Urothelium cell line (cell line): ENCODE results near the gene CDK5RAP2.

Source experiments
- DNase-seq: peaks from one replicate; pipeline ENCODE4 v3.0.0; 2011; ENCODE audit warnings: low spot score, mixed read lengths
- FAIRE-seq: peaks from 2 replicates; lab custom pipeline; 2011; peaks lifted over from hg19 to GRCh38; lab: Jason Lieb, UNC

CDK5RAP2 gene

DNA sequence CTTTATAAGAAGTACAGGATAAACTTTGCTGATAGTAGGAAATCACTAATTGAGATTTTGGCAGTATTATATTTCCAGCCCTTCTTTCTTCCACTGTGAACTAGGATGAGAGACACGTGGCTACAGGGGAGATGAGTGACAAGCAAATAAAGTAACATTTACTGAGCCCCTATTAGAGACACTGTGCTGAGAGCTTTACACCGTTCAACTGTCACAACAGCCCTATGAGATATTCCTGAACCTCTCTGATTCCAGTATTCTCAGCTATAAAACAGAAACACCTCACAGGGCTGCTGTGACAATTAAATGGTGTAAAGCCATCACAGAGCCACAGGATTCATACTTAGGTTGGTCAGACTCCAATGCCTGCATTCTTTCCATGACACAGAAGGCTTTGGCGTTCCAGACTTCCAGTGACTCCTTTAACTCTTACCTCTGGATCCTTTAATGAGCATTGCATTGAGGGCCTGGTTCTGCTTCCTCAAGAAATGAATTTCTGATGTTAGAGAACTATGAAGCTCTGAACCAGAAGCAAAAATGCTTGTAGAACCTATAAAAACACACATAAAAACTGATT, 169.0 kb downstream of the CDK5RAP2 start:
- FAIRE-seq (no peak), DNase-seq (no peak)

DNA sequence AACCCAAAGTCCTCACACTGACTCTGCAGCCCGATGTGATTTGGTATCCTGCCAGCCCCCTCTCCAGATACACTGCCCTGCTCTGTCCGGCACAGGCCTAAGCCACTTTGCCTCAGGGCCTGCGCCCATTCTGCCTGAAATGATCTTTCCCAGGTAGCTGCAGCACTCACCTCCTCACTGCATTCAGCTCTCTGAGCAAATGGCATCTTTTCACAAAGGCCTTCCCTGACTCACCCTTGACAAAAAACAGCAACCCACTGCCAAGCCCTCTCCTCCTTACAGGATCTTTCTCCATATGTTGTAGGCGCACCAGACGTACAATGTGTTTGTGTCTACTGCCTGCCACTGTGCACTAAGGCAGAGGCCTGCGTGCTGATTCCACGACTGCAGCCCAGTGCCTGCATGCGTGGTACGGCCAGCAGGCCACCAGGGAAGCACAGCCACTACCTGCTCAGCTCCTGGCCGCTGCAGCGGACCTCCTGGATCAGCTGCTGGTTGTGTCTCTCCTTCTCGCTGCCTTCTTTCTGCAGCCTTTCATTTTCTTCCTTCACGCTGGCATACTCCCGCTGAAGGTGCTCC, 171.2 kb downstream of the CDK5RAP2 start:
- DNase-seq, result no peak
- no peak for FAIRE-seq

DNA sequence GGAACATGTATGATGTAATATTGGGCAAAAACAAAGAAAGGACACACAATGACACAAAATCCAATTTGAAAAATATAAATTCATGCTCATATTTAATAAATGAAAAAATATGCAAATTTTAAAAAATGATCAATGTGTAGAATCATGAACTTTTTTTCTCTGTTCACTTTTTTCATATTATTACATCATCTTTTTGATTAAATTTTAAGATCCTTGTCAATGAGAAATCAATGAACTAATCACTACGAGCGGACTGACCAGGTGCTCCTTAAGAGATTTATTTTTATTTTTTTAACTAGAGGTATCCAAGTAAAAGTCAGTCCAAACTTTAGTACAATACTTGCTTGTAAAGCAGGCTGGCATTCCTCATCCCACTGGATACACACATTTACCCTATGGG, 174.1 kb downstream of the CDK5RAP2 start:
- DNase-seq (no peak), FAIRE-seq (no peak)

DNA sequence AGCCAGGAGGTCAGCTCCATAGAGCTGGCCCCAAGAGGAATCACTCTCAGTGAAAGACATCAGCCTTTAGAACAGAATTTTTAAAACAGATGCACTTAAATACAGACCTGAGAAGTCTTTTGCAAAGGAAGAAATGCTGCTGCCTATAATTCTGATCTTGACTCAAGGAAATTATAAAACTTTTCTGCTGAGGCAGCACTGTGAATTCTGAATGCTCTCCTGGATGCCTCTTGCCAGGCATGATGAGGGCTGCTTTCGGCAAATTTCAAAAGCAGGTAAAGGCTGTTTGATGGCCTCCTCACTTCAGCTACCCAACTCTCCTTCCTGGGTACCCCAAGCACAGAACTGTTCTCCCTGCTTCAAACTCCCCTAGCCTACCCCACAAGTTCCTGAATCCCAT, 174.8 kb downstream of the CDK5RAP2 start:
- FAIRE-seq (no peak), DNase-seq (no peak)

DNA sequence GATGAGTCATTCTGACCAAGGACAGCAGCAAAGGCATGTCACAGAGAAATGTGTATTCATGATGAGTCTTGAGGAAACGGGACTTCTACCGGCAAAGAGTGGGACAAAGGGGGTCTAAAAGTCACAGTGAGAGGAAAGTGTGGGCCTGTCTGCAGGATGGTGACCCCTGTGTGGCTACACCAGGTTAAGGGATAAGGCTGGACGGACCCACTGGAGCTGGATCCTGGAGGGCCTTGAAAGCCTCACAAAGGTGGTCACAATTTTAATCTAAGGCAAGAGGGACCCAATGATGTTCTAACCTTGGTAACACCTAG, 176.5 kb downstream of the CDK5RAP2 start:
- DNase-seq, result no peak
- FAIRE-seq, result no peak

DNA sequence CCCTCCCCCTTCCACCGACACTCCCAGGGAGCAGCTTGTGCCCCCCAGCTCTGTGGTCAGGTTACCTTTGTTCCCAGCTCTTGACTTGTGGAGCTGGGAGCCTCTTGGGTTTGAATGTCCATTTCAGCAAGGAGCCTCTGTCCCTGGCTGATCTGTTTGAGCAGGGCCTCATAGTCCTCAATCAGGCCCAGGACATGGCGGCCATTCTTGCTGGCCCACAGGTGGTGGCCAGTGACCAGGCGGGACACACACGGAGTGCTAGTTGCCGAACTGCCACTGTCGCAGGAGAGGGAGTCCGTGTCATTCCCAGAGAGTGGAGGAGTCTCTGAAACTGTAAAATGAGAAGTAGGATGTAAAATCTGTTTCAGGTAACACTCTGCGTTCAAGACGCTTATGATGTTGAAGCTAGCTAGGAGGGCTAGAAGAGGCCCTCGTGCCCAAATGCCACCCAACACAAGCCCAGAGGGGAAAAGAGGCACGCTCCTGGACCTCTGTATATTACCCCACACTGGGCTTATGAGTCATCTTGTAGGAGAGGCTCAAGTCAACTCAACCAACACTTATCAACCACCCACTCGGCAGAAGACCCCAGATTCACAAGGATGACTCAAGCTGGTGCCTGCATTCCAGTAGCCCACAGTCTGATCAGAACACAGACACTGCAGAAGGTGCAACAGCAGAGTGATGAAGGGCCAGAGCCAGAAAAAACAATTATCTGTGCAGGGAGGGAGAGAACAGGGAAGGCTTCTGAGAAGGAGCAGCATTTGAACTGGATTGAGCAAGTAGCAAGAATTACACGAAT, 177.0 kb downstream of the CDK5RAP2 start:
- DNase-seq (peak; percentile 68), FAIRE-seq (no peak)

DNA sequence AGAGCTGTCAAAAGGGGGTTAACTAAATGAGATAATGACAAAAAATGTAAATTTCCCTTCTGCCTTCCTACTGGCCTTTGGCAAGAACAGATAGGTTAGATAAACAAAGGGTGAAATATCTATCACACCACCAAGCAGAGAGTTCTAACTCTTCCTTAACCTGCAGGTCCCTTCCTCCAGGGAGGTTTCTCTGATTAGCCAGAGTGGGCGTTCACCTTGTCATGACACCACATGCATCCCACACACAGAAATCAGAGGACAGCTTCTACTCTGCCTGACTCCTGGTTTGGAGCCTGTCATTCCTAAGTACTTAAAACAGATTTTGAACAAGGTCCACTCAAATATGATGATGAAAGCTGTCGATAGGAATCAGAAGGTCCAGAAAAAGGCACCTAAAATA, 180.0 kb downstream of the CDK5RAP2 start:
- FAIRE-seq, result no peak
- no peak for DNase-seq

DNA sequence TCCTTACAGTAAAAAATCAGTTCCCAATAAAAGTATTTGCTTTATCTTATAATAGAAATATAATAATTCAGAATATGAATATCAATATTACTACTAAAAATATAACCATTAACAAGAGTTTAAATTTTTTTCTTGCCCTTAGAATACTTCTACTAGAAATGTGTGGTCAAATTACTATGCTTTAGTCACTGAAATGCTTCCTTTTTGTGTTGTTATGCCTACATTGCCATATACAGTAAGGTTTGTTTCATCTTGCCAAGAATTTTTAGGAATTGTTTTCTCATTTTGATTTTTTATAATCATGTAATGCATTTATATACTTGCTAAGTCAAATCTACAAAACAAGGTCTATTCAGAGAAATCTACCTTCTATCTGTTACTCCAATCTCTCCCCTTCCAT, 181.7 kb downstream of the CDK5RAP2 start:
- DNase-seq (no peak), FAIRE-seq (no peak)

DNA sequence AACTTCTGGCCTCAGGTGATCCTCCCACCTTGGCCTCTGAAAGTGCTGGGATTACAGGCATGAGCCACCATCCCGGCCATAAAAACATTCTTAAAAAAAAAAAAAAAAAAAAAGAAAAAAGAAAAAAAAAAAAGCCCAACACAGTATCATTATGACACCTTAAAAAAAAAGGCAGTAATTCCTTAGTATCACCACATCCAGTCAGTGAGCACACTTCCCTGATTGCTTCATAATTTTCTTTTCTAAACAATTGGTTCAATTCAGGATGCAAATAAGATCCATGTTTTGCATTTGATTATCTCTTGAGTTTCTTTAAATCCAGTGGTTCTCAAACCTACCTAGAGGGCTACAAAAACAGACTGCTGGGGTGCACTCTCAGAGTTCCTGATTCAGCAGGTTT, 182.5 kb downstream of the CDK5RAP2 start:
- no peak for FAIRE-seq
- DNase-seq, result no peak

DNA sequence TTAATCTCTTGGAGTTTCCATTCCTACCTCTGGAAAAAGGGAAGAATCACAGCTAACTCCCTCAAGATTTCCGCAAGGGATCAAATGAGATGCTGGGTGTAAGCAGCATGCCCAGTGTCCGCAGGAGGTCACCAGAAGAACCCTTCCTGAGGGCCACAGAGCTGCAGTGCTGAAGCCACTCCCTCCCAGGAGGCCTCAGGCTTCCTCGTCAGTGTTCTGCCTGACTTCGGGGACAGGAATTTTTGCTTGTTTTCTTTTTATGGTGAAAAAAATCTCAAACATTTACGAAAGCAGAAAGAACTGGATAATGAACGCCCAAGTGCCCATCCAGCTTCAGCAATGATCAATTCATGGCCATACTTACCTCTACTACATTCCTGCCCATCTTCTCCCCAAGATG, 183.0 kb downstream of the CDK5RAP2 start:
- no peak for FAIRE-seq
- no peak for DNase-seq

DNA sequence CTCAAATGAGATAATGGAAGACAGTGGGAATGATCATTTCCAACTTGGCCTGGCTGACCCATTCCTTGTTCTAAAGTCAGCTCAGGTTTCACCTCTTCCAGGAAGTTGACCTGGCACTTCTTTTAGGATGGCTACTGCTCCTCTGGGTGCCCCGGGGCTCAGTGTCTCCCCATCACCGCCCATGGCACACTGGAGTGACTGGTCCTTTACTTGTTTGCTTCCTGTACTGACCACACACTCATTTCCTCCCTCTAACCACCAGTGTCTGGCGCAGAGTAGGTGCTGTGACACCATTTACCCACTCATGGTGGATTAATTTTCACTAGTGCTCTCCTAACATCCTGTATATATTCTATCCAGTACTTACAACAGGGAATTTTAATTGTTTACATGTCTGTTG, 183.5 kb downstream of the CDK5RAP2 start:
- no peak for FAIRE-seq

DNA sequence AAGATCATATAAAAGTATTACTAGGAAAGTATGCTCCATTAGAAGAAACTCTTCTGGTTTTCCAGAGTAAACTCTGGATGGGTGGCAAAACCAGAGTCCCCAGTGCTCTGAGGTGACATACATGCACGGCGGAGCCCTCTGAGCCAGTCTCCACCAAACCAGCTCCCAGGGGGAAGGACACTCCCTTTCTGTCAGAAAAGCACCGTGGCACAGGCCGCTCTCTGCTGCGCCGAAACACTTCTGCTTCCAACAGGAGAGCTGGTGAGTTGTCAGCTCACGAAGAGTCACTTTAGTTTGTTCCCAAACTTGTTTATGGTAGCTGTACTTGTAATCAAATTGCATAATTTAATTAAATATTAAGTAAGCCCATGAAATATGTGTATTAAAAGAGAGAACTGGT, 184.6 kb downstream of the CDK5RAP2 start:
- DNase-seq (no peak), FAIRE-seq (no peak)

More for the DNA sequence above, 183.5 kb downstream of the CDK5RAP2 start:
- no peak for DNase-seq

DNA sequence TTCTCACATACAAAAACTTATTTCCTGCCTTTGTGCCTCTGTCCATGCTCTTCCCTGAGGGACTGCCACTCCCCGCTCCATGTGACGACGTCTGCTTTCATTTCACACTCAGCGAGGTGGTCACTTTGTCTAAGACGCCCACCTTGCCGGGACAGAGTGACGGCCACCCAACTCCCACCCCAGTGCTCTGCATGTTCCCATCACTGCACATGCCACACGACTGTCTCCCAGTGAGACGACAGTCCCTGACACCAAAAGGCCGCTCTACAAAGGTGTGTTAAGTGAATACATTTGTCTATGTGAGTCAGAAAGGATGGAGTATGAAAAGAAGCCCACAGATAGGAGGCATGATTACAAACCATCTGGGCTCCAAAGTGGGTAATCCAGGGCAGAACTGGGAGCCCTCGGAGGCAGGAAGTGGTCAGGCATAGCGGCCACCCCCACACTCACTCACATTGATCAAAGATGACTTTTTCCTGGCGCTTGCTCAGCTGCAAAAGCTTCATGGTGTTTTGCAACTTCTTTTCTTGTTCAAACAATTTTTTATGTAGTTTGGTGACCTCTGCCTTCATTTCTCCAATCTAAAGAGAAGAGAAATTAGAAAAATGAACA, 185.8 kb downstream of the CDK5RAP2 start:
- DNase-seq, result peak; percentile 74
- FAIRE-seq, result no peak

DNA sequence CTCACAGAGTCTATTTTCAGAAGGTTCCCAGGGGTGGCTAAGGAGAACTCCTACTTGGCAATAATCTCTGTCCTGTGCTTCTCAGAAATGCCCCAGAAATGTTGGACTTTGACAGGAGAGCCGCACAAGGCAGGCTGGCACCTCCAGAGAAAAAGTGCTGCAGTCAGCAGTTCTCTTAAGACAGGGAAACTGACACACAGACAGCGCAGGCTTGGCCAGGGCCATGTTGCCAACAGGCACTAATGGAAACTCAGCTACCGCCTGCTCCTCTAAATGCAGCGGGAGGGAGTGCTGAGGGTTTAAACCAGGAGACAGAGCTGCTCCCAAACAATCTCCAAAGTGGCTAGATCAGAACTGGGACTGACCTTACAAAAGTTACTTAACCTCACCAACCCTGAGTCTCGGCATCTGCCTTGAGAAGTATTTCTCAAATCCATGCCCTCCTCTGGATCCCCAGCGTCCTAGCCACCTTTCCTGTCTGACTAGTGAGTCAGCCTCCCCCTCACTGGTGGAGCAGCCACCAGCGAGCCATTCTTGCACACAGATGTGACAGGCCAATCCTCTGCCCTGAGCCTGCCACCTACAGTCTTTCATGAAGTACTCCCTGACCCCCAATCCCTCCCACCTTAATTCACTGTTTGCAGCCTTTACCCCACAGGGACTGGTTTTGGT, 186.4 kb downstream of the CDK5RAP2 start:
- DNase-seq (peak; percentile 48), FAIRE-seq (no peak)

DNA sequence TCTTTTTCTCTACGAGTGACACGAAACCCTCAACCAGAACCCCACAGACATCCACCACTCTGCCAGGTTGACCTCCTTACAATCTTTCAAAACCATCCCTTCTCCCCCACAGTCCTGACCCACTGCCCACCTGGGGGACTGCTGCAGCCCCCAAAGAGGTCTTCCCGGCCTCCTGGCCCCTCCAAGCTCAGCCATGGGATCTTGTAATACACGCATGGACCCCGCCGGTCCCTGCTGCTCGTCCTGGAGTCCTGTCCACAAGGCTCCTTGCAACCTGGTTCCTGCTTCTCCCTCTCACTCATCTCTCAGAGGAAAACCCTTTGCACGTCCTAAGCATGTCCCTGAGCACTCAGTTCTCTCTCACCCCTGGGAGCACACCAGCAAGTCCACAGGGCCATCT, 187.3 kb downstream of the CDK5RAP2 start:
- no peak for FAIRE-seq
- DNase-seq, result no peak

DNA sequence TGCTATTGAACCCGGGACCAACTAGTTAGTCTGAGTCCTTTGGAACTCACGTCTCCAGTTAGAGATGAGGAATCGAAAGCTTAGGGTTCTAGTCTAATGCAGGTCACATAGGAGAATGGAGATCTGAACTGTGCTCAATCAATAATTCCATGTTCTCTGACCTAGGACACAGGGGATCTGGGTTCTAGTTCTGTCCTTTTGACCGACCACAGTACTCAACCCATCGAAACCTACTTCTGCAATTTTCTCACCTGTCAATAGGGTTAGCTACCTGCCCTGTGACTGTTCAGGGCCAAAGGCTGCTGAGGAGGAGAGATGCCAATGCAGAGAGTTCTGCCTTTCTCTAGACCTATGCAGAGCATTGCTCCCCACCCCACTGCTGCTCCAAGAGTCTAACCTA, 187.7 kb downstream of the CDK5RAP2 start:
- FAIRE-seq, result no peak
- no peak for DNase-seq

DNA sequence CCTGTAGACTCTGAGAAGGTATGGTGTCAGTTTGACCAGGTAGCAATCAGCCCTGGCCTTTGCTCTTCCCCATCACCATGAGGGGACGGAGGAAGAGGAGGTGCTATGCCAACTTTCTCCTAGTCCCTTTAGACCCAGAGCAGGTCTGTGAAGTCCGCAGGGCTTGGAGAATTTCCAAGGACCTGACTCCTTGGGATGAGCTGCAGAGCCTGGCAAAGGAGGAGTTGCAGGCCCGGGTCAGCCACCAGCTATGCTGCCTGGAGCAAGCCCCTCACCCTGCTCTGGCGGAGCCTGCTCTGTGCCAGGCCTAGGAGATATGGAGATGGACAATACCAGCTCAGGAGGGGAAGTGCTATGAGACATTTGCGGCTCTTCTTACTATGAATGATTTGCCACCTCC, 188.3 kb downstream of the CDK5RAP2 start:
- no peak for FAIRE-seq
- no peak for DNase-seq

DNA sequence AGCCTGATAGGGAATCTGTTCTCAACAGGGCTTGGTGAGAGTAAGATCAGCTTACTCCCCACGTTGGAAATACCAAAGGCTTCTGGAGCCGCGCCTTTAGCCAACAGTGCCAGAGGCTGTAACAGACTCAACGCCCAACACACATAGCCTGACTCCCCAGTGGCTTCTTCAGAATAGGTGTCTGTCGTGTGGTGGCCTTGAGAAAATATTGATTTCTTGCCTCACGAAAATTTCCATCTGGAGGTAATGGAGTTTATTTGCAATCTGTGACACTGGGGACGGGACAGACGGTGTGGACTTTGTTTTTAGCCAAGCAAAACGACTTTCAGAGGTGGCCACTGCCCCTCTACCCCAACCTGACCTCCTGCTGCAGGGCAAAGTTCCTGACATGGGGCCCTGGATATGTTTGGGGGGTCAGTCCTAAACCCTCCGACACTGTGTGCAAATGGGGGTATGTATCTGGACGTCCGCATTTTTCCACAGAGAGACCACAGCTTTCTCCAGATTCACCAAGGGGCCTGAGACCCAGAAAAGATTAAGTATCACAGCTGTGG, 189.3 kb downstream of the CDK5RAP2 start:
- no peak for FAIRE-seq
- no peak for DNase-seq

DNA sequence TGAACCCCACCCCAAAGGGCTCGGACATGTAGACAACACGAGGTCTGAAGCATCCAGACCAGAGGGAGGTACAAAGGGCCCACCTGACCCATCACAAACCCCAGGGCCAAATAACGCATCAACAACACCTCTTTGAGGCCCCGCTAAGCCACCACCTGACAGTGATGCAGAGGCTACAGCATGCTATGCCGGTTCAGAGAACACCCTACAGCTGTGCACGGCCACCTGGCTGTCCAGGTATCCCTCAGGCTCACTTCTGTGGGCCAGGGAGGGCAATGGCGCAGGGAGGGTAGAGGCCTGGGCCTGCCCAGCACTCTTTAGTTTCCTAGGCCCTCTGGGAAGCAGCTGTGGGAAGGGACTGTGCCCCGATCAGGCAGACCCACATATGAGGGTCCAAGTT, 190.1 kb downstream of the CDK5RAP2 start:
- FAIRE-seq, result no peak
- no peak for DNase-seq

DNA sequence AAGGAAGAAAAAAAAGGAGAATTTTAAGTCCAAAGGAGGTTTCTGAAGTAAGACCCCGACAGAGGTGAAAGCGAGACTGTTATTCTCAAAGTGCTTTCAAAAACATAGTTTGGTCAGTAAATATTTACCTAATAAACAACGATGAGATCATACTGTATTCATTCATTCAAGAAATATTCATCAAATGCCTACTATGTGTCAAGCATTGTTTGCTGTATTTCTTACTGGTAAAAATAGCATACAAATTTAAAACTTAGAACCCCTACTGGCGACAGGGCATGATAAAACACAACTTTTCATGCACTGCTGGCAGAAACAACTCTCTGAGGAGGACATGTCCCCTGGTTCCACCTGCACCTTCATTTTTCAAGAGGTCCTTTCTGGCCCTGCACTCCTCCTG, 190.7 kb downstream of the CDK5RAP2 start:
- FAIRE-seq, result no peak
- no peak for DNase-seq
